GM19043 (cell line): ENCODE data around the gene CSNK2B.

ENCODE experiments used
- ATAC-seq: cut with Tn5 transposase; IDR thresholded peaks from one replicate; pipeline ENCODE4 v1.9.1; 2021; ENCODE audit warnings: low read depth; ENCODE audit not compliant: unreplicated experiment

The CSNK2B gene

DNA sequence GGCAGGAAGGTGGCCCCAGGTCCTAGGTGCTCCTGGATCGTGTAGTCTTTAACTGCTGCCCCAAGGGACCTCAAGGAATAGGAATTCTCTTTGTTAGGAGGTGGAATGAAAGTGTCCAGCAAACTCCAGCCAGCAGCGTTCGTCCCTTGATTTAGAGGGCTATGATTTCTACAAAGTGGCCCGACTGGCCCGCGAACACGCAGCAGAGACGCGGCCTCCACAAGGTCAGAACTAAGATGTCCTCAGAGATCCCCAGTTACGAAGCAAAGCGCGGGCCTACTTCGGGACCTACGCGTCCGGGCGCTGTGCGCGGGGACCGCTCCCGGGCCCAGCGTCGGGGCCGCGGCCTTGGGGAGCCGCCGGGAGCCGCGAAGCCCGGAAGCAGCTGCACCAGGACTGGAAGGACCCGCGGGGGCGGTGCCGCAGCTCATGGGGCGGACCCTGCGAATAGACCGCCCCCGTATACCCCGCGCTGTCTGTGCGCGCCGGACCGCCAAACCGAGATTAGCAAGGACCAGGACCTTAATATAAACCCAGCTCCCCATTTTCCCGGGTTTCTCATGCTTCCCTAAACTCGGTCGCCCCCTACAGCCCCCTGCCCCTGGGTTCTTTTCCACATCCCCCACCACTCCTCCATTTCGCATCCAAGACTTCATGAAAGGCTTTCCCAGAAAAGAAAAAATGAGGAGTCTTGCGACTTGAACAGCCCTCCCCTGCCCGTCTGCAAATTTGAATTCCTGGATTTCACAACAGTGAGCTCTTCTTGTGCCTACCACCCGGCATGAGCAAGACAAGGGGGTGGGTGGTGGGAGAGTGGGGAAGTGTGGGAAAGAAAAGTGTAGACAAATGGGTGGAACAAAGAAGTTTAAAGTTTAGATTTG, 5.3 kb upstream of the CSNK2B start, which contains the start of gene C6orf47:
Gene C6orf47 (minus strand): TSS at position 398 of the 881 bp plus-strand sequence. CDS start 831 bp downstream, outside the sequence.
- ATAC-seq, result peak; percentile 38

DNA sequence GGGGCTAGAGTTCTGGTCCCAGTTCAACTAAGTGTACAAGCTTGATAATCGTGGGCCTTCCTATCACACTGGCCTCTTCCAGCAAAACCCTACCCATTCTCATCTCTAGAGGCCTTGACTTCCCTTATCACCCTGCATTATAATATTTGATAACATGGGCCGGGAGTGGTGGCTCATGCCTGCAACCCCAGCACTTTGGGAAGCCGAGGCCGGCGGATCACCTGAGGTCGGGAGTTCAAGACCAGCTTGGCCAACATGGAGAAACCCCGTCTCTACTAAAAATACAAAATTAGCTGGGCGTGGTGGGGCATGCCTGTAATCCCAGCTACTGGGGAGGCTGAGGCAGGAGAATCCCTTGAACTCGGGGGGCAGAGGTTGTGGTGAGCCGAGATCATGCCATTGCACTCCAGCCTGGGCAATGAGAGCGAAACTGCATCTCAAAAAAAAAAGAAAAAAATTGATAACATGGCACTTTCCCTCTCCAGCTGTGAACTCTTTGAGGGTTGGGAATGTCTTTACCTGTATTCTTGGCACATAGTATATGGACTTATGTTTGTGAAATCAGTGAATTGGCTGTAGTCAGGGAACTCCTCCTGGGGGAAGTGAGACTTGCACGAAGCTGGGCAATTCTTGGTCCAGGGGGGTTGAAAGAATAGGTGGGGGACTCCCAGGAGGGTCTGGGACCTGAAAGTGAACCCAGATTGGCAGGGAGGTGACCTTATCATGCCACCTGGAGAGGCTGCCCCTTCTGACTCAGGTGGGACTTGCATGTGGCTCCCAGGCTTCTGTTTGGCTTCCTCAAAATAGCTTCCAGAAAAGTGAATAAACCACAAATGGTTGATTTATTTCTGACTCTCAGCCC, 4.4 kb upstream of the CSNK2B start:
- no peak for ATAC-seq

DNA sequence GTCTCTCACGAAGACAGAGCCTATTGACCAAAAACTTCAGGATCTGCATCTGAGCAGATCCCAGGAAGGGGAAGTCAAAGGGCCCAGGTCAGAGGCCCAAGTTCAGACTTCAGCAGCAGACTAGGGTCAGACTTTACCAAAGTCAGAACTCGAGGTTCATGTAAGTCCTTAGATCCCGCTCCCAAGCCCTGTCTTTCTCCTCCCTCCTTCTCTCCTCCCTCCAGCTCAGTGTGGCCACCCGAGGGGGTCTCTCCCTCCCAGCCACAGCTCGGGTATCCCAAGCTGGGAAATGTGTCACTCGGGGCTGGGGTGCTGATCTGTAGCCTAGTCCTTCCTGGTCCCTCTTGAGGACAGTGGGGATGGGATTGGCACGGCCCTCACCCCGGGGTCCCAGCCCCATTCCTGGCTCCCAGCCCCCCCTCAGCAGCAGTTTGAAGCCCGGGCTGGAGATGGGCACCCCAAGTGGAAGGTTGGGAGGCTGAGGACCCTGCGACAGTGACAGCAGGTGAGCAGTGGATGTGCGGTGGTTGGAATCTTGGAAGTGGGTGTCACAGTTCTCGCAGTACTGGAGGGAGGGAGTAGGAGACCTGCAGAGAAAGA, 3.7 kb upstream of the CSNK2B start:
- no peak for ATAC-seq

DNA sequence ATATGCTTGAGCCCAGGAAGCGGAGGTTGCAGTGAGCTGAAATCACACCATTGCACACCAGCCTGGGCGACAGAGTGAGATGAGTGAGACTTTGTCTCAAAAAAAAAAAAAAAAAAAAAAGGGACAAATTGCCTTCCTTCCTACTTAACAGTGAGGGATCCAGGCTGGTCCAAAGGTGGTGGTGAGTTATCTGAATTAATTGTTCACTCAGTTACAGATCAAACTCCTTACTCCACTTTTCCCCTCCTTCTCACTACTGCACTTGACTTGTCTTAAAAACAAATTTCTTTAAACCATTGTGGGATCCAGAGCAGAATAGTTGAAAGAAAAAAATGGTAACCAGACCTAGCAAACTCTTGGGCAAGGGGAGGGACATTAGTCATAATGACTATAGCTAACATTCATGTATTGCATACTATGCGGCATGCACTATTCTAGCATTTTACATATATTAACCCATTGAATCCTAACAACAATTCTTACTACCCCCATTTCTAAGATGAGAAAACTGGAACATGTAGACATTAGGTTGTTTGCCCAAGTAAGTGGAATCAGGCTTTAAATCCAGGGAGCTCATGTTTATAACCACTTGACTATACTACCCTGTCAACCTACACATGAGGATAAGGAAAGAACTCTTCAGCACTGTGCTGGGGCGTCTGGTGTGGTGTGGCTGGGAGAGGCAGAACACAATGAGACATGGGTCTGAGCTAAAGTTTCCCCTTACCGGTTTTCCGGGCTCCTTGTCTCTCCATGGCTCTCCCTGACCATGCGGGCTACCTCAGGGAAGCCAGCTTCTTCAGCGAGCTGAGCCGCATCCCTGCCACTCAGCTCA, 2.5 kb upstream of the CSNK2B start:
- no peak for ATAC-seq

DNA sequence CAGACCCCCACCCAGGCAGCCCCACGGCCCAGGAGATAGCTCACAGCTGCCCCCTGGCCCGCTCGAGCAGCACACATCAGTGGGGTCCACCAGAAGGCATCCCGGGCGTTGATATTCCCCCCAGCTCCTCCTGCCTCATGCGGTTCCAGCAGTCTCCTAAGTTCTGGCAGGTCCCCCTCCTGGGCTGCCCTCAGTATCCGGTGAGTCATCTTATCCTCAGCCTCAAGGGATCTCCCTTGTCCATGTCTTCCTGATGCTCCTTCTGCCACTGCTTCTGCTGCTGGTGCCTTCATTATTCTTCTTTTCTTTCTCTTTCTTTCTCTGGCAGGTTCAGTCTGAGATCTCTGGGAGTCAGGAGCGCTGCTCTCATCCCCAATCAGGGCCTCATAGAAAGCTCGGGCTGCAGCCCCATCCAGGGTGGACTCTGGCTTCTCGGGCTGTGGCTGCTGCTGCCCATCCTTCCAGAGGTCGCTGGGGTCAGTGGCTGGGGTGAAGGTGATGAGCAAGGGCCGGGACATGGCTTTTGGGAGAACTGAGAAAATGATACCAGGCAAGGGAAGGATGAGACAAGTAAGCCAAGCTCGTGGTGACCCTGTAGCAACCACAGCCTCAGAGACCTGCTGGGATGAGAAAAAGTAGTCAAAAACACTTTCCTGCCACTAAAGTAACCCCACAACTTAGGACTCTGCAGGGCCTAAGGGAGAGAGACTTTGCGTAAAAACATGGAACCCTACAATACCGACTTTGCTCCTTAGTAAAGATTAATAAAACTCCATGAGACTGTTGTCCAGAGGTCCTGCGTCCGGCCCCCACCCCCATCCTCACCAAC, 1.7 kb upstream of the CSNK2B start:
- ATAC-seq, result no peak

DNA sequence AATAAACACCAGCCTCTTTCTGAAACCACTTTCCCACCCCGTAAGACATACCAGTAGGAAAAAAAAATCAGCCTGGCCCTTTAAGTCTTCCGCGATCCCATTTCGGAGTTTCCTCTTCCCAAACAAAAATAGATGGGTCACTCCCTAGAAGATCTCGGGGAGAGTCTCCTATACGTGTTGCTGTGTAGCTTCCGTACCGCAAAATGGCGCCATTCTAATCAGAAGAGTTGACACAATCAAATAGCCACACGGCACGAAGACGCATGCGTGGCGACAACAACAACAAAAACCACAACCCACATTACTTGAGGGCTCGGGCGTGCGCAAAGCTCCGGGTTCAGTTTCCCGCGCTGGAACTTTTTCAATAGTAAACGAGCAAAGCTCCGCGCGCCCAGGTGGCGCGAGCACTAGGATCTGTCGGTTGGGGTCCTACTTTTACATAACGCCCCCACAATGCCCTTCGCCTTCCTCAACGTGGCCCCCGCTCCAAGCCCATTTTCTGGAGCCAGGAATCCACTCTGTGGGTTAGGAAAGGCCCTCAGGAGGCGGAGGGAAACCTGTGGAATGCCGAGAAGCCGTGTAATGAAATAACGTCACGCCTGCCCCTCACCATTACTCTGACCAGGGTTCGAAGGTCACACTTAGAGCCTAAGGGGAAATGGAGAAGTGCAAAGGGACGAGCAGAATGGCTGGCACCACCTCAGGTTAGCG, 935 bp upstream of the CSNK2B start, which contains the start of gene GPANK1:
Gene GPANK1 (minus strand): TSS at position 208 of the 711 bp plus-strand sequence. CDS start 519 bp downstream, outside the sequence.
- ATAC-seq, result no peak

DNA sequence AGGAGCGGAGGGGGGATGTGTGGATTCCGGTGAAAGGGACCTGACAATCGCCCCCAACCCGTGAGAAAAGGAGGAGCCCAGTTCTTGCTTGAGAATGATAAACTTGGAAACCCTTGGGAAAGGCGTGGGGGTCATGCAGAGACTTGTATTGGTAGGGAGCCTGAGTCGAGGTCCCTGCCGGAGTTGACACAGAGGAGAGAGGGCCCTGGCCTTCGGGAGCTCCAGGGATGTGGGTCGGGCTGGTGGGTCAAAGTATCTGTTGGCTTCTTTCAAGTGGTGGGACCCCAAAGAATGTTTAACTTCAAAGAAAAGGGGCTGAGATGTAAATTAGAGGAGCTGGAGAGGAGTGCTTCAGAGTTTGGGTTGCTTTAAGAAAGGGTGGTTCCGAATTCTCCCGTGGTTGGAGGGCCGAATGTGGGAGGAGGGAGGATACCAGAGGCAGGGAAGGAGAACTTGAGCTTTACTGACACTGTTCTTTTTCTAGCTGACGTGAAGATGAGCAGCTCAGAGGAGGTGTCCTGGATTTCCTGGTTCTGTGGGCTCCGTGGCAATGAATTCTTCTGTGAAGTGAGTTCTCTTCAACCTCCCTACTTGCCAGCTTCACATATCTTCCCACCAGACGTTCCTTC, 571 bp downstream of the CSNK2B start:
- no peak for ATAC-seq

DNA sequence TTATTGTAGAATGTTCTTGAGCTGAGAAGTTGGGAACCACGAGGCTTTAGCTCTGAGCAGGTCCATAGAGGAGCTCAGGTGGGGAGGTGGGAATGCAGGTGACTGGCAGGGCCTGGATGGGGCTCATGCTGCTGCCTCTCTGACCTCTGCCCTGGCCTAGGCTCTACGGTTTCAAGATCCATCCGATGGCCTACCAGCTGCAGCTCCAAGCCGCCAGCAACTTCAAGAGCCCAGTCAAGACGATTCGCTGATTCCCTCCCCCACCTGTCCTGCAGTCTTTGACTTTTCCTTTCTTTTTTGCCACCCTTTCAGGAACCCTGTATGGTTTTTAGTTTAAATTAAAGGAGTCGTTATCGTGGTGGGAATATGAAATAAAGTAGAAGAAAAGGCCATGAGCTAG, 3.8 kb downstream of the CSNK2B start, which contains the start of gene LY6G5B:
Gene LY6G5B (plus strand): TSS at position 301 of the 400 bp plus-strand sequence. CDS start 975 bp downstream, outside the sequence.
- no peak for ATAC-seq

DNA sequence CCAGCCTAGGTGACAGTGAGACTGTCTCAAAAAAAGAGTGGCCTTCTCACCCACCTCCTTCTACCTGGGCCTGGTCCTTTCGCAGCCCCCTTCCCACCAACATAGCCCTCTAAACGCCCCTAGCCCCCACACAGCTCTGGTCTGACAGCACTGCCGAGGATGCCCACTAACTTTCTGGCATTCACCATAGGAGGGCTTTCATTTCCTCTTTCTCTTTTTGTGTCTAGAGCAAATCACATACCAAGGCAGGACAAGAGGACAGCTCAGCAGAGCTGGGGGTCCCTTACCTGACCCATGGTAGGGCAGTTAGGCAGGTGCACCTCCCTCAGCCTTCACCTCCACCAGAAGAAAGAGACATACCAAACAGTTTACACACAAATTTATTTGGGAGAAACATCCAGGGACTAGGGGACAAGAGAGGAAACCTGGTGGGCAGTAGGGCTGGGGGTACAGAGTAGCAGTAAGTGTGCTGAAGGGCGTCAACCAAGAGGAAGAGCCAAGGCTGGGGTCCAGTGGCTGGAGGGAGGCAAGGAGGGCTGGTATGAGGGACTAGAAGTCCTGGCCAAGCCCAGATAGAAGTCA, 10.5 kb downstream of the CSNK2B start:
- ATAC-seq, result no peak

DNA sequence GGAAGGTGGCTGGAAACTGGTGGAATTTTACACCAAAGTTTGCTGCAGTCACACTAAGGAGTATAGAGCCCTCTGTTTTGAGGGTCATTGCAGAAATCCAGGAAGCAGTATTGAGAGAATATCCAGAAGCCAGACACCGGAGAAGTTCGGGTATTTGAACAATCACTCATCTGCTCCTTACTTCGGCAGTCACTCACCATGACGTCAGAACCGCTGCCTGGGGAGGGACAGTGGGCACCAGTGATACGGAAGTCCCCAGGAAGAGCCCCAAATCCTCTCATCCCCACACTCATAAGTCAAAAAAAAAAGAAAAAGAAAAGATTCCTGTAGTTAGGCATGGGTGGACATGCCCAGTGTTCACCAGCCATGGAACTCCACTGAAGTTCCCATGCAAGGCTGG, 11.0 kb downstream of the CSNK2B start:
- ATAC-seq, result no peak

DNA sequence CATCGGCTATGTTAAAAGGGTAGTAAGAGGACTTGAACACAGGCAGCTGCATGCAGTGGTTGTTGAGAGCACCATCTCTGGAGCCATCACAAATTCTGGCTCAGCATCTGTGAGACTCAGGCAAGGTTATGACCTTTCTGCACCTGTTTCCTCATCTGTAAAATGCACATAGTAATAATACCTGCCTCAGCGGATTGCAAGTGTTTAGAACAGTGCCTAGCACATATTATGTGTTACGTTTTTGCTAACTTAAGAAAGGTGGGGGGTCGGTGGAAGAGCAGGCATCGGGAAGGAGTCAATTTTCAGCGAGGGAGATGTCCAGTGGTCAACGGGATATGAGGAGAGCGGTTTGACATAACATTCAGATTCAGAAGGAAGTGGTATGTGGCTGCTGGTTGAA, 12.1 kb downstream of the CSNK2B start:
- ATAC-seq, result no peak

DNA sequence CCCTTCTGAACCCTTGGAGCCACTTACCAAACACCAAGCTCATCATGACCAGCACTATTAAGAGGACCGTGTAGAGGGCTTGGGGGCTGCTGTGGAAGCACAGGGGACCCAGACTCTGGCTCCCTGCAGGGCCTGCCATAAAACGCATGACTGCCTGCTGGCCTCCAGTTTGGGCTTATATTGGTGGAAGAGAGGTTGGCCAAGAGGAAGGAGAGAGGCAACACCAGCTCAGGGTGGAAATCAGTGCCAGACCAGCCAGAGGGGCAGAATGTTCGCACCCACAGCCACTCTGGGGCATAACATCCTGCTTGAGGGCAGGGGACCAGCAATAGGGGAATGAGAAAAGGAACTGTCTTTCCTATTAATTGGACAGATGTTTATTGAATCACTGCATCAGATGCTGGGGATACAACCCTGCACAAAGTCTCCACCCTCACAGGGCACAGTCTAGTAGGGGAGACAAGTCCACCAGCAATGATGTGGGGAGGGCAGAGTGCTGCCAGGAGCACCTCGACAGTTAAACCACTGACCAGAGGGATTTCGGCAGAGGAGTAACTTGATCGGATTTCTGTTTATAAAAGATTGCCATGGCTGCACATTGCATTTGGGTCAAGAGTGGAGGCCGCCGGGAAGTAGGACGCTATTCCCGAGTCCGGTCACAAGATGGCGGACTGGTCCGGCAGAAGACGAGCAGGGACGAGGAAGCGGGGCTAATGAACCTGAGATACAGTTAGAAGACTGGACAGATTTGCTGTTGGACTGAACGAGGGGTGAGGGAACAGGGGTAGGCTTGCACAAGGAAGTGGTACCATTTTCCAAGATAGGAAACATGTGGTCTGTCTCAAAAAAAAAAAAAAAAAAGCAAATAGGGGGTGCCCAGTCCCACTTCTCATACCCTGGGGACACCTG, 14.6 kb downstream of the CSNK2B start, which contains the start of gene LY6G5C:
Gene LY6G5C (minus strand): TSS at position 842 of the 909 bp plus-strand sequence. CDS start 694 bp downstream, at position 148.
- no peak for ATAC-seq

DNA sequence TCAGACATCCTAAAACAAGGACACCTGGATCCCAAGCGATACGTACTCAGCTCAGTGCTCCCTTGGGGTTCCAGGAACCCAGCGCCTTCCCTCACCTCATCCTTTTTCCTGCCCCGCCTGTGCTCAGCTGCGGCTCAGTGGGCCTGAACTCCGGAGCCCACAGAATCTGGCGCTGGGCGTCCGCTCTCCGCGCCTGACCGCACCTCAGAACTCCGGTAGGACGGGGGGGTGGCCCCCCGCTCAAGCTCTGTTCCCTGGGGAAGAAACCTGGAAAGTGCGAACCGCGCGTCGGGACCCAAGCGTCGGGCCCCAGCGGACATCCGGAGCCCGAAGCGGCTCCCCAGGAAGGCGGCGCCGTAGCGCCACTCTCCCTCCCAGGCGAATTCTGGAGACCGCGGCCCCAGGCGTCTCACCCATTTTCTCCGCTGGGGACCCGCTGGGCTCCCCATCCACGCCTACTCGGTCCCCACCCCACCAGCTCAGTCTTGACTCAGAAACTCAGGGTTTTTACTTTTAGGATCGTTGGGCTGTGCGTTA, 15.3 kb downstream of the CSNK2B start:
- ATAC-seq, result no peak

DNA sequence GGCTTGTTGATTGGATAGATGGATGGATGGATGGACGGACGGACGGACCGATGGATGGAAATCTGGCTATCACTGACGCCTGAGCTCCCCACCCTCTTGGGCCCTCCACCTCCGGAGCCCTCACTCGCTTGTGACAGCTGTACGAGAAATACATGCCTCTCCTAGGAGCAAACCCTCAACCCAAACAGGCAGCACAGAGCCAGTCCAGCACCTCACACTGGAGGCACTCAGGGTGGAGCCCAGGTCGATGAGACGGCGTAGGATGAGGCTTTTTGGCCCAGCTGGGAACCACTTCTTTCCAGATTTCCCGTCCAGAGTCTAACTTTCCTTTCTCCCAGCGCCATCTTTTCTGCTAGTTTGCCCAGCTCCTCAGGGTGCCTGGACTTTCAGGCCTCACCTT, 17.7 kb downstream of the CSNK2B start:
- ATAC-seq, result no peak

DNA sequence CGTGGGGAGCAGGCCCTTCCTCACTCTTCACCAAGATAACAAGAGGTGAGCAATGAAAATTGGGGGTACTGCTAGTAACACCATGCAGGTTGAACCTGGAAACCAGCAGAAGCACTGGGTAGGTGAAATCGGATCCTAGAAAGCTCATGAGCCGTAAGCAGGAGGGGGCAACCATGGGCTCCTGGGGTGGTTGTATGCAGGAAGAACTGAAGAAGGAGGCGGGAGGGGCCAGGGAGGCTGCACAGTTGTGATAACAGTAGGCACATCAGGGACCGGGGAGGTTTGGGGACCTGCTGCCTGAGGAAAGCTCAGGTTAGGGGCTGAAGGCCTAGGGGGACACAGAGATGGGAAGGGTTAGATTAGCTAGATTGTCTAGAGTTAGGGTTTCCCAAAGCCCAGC, 20.6 kb downstream of the CSNK2B start:
- no peak for ATAC-seq

DNA sequence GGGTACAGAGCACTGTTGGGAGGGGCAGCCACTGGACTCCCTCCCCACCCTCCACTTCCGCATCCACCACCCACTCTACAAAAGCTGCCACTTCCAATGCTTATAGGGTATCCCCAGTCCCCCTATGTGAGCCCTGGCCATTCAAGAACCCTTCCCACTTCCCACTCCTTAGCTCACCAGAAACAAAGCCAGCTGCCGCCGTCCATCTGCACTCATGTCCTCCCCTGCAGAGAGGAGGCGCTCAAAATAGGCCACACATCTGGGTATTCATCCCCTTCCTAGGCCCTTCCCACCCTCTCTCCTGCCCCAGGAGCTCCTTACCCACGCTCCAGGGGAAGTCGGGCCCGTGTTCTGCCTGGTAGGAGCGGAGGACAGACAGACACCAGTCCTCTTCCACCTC, 21.4 kb downstream of the CSNK2B start:
- no peak for ATAC-seq
